Ovary (tissue), 3 donors: ENCODE measurements around the gene CH25H.

ENCODE experiments used
- CTCF ChIP-seq, 3 donors: fragments of 450-650 bp in 2 of 3; fragments of 200-600 bp in 1 of 3; IDR thresholded peaks; one replicate each; pipeline versions ENCODE4 v1.5.1 to v1.8.0; 2016 to 2022; ENCODE audit warnings: antibody characterized with exemption in 3 of 3, mild to moderate bottlenecking in 1 of 3
- EP300 ChIP-seq: sonication (generic); formaldehyde crosslinking; IDR thresholded peaks from one replicate; pipeline ENCODE4 v1.6.1; 2017; ENCODE audit warnings: antibody characterized with exemption
- donor health status: DM: no; HTN: no; CAD: no.

GRCh38 chr10:89241026-89241425 is 33.9 kb upstream of the CH25H start:
- TF ChIP-seq CTCF (IDR thresholded peaks at IDR 0.05) (no peak), EP300 (no peak)
